Testis (tissue), 2 donors: ENCODE data around the gene NRXN3.

Experiments
- POLR2A ChIP-seq: fragments of 450-650 bp; IDR thresholded peaks from one replicate; pipeline ENCODE4 v1.6.1; 2017; ENCODE audit warnings: antibody characterized with exemption, mild to moderate bottlenecking, moderate library complexity
- TF ChIP-seq, protein P1 (sequence below), 3 experiments: fragments of 450-650 bp in 2 of 3; fragments of 200-600 bp in 1 of 3; sonication (generic) in 1 of 3; IDR thresholded peaks; one replicate each; pipeline ENCODE4 v1.5.1; 2016 to 2019; ENCODE audit warnings: antibody characterized with exemption in 3 of 3, mild to moderate bottlenecking in 2 of 3, moderate library complexity in 1 of 3

GRCh38 chr14:78788467-78789360 is 618.5 kb downstream of the NRXN3 start:
- TF ChIP-seq POLR2A, result no peak
- TF ChIP-seq, protein P1, sequence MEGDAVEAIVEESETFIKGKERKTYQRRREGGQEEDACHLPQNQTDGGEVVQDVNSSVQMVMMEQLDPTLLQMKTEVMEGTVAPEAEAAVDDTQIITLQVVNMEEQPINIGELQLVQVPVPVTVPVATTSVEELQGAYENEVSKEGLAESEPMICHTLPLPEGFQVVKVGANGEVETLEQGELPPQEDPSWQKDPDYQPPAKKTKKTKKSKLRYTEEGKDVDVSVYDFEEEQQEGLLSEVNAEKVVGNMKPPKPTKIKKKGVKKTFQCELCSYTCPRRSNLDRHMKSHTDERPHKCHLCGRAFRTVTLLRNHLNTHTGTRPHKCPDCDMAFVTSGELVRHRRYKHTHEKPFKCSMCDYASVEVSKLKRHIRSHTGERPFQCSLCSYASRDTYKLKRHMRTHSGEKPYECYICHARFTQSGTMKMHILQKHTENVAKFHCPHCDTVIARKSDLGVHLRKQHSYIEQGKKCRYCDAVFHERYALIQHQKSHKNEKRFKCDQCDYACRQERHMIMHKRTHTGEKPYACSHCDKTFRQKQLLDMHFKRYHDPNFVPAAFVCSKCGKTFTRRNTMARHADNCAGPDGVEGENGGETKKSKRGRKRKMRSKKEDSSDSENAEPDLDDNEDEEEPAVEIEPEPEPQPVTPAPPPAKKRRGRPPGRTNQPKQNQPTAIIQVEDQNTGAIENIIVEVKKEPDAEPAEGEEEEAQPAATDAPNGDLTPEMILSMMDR (IDR thresholded peaks at IDR 0.05), result no peak
